ENCODE results near the gene SYNE2.

Gene SYNE2

DNA sequence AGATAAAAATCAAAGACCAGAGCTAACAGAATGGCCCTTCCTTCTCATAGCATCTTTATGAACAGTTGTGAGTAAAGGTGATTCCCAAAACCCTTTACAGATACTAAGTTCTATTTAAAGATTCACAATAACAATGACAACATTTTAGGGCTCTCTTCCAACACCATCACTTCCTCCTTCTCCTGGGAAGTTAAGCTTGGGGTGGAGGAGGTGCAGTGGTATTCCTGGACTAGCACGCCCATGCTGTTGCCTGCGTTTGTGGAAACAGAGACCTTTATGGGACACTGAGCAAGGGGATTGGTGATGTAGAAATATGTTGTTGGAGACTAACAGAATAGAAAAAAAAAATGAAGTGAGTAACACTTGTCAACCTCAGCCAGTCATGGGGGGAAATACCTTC lies 22.5 kb downstream of the SYNE2 start:
- DNase-seq: no peak

DNA sequence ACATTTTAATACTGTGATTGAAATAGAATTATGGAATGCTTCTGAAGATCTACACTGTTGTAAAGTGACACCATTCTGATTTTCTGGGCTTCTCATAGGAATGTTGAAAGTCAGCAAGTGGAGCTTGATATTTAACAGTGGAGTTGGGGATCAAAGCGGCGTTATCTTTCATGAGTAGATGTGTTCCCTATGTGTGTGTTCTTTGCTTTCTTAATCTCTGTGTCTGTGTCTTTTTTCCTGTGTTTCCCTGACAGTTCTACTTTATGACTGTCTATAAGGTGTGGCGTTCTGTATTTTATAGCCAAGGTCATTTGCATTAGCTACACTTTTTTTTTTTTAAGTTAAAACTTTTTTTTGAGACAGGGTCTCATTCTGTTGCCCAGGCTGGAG lies 24.7 kb downstream of the SYNE2 start:
- no peak for DNase-seq

DNA sequence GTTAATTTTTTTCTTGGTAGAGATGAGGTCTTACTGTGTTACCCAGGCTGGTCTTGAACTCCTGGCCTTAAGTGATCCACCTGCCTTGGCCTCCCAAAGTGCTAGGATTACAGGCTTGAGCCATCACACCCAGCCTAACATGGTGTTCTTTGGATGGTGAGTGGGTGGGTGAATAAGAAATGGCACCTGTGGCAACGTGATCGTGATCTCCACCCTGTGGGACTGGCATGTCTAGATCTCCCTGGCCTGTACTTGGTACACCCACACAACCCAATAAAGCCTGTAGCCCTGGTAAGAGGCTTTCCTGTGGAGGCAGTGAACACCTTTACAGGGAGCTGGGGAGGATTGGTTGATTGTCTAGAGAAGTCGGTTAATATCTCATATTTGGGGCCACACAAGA lies 25.2 kb downstream of the SYNE2 start:
- DNase-seq: no peak

DNA sequence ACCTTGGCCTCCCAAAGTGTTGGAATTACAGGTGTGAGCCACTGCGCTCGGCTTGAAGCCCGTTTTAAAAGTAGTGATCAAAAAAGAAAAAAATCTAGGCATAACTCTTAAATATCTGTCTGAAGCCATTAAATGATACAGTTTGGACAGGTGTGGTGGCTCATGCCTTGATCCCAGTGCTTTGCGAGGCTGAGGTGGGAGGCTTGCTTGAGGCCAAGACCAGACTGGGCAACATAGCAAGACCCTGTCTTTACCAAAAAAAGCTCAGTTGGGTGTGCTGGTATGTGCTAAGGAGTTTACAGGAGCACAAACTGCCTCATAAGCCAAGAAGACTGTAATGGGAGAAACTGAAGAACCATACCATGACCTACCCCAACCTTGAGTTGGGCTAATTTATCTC lies 26.0 kb downstream of the SYNE2 start:
- DNase-seq: no peak

DNA sequence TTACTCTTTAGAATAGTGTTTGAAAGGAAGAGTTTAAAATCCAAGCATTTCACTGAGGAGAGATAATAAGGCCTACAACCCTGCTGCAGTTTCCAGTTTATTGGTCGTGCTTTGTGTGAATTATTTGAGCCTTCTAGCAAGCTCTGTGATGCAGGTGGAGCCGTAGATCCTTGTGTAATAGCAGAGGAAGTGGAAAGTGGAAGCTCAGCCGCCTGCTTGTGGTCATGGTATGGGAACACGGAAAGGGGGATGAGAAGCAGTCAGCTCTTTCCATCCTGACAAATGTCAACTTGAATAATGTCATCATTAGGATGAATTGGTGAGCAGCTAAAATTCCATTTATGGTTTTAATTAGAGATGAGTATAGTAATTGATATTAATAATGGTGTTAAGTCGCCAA lies 29.1 kb downstream of the SYNE2 start:
- no peak for DNase-seq

DNA sequence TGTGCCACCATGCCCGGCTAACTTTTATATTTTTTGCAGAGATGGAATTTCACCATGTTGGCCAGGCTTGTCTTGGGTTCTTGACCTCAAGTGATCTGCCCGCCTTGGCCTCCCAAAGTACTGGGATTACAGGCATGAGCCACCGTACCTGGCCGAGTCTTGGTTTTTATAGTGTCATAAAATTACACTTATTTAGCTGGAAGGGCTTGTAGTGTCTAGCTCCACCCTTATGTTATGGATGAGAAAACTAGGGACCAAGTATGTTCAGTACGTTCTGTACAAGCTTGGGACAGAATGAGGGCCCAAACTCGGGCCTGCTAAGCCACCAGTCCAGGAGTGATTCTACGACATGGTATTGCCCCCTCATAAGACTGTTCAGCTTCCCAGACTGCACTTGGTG lies 35.1 kb downstream of the SYNE2 start:
- no peak for DNase-seq

DNA sequence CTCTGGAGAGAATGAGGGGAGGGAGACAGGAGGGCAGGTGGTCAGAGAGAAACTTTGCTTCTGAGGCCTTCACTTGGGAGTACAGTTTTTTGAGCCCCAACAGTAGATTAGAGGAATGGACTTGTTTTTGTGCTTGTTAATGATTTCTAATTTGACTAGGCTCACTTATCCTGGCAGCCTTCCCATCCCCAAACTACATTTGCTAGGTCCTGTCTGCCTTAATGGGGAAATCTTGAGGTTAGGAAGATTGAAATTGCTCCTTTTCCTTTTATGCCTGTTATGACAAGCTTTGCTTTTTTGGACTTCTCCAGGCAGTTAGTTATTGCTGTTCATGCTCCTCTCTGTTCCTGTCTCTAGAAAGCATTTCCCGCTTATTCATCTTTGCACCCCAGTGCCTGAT lies 37.7 kb downstream of the SYNE2 start:
- DNase-seq: no peak

DNA sequence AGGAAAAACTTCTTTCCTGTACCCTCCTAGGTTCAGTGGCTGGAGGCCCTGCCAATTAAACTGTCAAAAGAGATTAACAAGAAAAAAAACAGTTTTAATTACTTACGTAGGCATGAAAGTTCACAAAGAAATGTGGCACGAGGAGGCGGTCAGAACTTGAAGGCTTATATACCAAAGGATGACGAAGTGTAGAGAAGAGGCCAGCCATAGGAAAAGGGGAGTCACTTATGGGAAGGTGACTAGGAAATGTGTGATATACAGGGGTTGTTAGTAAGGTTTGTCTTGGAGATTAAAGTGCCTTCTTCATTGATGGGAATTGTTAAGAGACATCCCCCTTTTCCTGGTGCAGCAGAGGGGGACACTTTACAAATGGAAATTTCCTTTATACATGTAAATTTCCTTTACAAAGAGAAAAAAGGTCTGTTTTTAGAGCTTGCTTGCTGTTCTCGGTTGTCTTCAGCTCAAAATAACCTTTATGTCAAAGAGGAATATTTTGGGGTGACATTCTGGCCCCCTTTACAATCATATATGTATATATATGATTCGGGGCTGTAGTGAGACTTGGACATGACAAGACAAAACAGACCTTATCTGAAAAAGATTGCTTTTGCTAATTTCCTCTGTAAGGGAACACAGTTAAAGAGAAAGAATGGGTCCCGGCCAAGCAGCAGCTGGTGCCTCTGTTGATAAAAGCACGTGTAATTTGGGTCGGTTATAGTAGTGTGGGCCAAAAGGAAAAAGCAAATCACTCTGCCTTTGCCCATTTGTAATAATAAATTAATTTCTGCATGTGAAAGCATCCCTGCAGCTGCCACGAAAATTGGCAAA lies 38.6 kb downstream of the SYNE2 start:
- no peak for DNase-seq

DNA sequence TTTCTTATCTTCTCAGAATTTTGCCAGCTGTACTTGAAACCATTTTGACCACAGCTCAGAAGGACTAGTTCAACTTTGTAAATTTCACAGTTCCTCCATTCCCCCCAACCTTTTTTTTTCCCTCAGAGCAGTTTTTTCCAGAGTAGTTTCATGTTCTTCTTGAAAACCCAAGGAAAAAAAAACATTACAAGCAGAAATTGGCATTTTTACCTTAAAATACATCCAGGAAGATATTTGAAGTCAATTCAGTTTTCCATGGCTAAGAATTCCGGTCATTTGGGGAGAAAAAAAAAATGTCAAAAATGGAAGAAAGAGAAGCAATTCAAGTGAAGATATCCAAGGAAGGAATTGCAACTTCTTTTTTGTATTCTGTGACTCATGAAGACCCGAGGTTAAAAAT lies 39.5 kb downstream of the SYNE2 start:
- DNase-seq: no peak

DNA sequence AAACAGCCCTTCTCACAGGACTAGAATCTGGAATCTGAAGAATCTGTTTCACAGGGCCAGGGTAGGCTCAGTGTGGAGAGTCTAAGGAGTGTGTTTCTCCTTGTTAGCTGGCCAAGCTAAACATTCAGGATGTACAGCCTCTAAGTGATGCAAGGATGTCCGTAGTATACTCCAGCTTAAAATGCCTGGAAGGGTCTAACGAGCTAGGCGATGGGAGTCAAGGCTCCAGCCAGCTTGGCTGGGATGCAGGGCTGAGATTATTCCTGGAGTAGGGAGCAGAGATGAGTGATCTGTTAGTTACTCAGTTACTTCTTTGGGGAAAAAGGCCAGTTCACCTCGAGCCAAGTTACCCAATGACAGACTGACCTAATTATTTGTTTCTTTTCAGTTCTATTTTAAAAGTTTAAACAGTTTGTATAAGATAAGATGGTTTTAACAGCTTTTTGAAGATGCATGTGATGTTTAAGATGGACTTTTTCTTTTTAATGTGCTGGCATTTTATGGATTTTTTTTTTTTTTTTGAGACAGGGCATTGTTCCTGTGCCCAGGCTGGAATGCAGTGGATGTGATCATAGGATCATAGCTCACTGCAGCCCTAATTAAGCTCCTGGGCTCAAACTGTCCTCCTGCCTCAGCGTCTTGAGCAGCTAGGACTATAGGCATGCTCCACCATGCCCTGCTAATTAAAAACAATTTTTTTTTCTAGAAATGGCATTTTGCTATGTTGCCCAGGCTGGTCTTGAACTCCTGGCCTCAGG lies 41.1 kb downstream of the SYNE2 start:
- no peak for DNase-seq

DNA sequence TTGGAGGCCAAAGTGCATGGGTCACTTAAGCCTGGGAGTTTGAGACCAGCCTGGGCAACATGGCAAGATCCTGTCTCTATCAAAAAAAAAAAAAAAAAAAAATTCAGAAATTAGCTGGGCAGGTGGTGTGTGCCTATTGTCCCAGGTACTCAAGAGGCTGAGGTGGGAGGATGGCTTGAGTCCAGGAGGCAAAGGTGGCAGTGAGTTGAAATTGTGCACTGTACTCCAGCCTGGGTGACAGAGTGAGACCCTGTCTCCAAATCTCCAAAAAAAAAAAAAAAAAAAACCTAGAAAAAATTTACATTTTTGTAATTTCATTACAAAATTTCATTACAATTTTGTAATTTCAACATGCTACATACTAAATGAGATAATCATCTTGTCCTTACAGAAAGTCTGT lies 42.7 kb downstream of the SYNE2 start:
- DNase-seq: no peak

DNA sequence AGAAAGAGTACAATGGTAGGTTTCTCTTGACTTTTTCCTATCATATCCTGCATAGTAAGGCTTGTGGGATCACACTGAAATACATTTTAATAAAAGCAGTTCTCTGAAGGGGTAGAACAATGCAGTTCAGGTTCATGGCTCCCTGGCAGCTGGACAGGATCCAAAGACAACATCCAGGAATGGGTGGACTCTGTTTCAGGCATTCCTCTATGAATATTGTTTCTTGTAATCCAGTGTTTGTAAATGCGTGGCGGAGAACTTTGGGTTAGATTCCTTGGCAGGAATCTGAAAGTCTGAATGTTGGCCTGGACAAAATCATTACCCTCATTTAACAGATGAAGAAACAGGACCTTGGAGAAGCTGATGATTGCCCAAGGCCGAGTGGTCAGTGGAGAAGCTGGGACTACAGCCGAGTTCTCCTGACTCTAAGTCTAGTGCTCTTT lies 43.5 kb downstream of the SYNE2 start:
- DNase-seq: peak; percentile 21

DNA sequence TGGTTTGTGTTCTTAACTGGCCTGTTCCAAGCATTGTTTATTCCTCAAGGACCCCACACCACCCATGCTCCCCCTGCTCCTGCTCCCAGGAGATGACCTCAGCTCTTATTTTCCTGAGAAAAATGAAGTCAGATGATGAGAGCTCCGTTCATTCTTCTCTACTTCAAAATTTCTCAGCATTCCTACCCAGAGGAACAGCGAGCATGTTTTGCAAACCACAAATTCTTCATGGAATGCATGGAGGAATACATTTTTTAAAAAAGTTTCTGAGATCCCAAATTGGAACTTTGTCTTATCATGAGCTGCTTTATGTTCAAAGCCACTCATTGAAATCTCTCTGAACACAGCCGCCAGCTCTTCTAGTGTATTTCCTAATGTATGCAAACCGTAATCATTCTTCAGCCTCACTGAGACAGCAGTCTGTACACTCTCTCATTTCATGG lies 44.9 kb downstream of the SYNE2 start:
- DNase-seq: no peak

DNA sequence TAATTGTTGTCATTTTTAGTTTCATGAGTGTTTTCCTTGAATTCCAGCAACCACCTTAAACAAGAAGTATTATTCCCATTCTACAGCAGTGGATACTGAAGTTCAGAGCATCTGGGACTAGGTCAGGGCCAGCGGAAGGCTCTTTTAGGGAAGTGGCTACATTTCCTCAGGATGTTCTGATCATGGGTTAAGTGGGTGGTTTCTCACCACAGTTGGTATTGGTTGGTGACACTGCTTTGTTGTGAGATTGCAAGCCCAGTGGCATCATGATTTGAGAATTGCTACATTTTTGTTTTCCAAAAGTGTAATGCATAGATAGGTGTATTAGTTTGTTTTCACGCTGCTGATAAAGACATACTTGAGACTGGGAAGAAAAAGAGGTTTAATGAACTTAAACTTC lies 47.1 kb downstream of the SYNE2 start:
- no peak for DNase-seq

DNA sequence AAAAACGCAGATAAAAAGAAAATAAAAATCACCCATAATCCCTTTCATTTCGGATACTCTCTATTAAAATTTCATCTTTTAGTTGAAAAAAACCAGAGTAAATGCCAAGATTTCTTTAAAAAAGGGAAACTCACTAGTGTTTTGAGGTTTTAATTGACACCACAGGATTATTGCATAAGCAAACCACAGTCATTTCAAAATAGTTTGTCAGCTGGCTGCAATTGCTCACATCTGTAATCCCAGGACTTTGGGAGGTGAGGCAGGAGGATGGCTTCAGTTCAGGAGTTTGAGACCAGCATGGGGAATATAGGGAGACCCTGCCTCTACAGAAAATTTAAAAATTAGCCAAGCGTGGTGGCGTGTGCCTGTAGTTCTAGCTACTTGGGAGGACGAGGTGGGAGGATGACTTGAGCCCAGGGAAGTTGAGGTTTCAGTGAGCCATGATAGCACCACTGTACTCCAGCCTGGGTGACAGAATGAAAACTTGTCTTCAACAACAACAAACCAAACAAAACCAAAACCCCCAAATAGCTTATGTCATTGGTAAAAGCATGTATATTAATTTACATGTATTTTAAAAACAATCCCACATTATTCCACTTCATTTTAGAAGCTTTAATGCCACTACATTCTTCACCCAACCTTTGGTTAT lies 48.8 kb downstream of the SYNE2 start:
- DNase-seq: no peak

DNA sequence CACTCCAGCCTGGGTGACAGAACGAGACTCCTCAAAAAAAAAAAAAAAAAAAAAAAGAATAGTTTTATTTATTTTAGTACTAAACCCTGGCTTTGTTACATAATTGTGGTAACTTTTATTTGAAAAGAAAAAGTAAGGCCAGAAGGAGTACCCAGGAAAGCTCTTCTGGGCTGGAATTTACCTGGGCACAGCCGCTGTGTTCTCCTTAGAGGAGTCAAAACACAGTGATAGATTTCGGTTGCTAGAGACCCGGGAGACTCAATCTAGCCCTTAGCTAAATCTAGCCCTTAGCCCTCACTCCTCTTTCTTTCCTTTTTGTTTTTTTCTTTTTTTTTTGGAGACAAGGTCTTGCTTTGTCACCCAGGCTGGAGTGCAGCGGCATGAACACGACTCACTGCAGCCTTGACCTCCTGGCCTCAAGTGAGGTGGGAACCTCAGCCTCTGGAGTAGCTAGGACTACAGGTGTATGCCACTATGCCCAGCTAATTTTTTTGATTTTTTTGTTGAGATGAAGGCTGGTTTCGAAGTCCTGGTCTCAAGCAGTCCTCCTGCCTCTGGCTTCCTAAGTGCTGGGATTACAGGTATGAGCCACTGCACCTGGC lies 49.7 kb downstream of the SYNE2 start:
- DNase-seq: no peak

DNA sequence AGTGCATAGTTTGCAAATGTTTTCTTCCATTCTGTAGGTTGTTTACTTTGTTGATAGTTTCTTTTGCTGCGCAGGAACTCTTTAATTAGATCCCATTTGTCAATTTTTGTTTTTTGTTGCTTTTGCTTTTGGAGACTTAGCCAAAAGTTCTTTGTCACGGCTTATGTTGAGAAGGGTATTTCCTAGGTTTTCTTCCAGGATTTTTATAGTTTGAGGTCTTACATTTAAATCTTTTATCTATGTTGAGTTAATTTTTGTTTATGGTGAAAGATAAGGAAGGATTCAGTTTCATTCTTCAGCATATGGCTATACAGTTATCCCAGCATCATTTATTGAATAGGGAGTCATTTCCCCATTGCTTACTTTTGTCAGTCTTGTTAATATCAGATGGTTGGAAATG lies 51.9 kb downstream of the SYNE2 start:
- DNase-seq: no peak

DNA sequence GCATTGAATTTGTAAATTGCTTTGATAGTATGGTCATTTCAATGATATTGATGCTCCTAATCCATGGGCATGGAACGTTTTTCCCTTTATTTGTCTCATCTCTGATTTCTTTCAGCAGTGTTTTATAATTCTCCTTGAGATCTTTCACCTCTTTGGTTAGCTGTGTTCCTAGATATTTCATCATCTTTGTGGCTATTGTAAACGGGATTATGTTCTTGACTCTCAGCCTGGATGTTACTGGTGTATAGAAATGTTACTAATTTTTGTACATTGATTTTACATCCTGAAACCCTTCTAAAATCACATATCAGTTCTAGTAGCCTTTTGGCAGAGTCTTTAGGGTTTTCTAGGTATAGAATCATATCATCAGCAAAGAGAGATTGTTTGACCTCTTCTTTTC lies 52.6 kb downstream of the SYNE2 start:
- no peak for DNase-seq

DNA sequence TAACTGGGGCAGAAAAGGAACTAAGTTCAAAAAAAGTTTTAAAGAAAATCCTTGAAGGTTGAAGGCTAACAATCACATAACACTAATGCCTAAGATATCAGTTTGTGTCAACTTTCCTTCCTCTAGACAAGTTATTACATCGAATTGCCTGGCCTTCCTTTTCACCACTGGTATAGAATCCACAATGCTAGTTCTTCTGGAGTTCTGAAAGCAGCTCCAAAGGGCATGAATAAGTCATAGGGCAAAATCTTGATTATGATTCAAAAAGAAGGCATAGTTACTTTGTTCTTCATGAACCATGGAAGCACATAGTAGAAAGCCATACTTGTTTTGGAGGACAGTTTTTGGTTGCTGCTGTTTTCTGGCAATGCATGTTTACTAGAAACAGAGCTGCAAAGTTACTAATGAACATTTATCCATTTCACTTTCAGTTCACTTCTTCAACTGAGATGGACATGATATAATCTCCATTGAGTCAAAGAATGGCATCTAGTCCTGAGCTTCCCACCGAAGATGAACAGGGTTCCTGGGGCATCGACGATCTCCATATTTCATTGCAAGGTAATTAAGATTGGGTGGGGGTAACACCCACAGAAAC lies 56.0 kb downstream of the SYNE2 start:
- DNase-seq: no peak

DNA sequence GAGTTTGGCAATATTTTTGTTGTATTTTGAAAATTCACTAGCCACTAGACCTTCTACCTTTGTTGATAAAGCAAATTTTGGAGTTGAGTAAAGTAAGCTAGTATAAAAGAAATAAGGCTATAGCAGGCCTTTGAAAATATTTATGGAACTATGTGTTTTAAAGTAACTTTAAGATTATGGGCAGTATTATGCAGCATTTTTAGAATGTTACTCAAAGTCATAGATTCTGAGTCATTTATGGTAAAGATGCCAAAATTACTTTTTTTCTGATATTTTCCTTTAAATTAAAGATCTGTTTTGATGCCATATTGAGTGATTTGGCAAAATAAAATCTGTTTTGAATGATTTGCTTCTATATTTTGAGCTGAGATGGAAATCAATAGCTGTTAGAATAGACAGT lies 57.2 kb downstream of the SYNE2 start:
- no peak for DNase-seq

DNA sequence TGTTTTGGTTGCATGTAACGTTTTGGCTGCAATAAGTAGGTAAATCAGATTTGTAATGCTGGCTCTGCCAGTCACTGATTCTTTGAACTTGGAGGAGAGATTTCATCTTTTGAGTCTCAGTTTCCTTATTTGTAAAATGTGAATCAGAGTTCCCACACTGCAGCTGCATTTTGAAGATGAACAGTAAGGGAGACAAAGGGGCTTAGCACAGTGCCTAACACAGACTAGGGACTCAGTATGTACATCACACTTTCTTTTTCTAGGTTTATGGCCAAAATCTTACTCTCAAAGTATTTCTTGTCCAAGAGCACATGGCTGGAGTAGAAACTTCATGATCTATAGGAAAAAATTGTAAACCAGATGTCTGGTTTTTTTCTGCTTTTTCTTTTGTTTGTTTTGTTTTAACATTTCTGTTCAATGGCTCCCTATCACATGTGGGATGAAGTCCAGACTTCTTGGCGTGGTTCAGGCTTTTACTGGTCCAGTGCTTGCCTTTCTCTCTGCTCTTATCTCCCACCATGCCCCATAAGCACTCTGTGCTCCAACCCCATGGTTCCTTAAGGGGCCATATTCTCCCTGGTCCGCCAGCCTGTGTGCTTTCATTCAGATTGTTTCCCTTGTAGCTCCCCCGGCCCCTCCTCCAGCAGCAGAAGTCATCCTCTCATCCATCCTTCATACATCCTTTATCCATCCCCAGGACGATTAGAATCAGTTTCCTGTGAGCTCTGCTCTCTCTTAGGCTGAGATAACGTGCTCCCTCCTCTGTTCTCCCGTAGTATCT lies 58.0 kb downstream of the SYNE2 start:
- DNase-seq: no peak

DNA sequence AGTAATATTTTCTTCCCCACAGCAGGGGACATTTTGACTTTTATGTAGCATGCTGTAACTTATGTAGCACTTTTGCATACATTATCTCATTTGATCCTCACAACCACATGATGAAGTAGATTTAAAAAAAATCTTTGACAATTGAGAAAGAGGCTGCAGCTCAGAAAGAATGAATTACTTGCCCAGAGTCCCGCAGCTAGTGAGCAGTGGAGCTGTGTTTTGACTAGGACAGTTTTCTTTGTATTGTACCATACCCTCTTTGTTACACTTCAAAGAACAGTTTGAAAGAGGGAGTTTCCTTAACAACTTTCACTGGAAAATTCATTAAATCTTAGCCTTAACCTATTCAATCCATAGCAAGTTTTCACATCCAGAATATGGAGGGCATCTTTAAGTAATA lies 58.6 kb downstream of the SYNE2 start:
- no peak for DNase-seq
